GM21381 (cell line): ENCODE results near the gene RFX4.
"Not testable (repeated sequence)": the region's sequence is repeated elsewhere in the genome, so short reads cannot be mapped to it uniquely, and the experiment has no call there.

ENCODE experiments used
- ATAC-seq: cut with Tn5 transposase; IDR thresholded peaks from one replicate; pipeline ENCODE4 v1.9.1; 2021; ENCODE audit warnings: mild to moderate bottlenecking, moderate library complexity; ENCODE audit not compliant: unreplicated experiment

Gene RFX4

DNA sequence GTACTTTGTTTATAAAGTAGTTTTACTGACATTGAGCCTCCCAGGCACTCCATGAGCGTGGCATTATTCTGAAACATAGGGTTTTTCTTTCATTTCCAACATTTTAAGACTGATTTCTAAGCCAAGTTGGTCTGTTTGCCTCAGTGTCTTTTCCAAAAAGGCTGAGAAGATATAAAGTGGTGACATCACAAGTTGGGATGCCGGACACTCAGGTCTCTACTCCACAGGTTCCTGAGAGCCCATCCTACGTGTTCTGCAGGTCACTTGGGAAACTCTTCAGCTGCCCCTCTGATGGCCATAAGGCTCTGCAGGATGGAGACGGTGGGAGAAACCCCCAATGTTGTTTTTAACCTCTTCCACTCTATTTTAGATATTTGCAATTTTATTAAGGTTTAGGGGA lies 6.0 kb downstream of the RFX4 start:
- ATAC-seq = no peak

DNA sequence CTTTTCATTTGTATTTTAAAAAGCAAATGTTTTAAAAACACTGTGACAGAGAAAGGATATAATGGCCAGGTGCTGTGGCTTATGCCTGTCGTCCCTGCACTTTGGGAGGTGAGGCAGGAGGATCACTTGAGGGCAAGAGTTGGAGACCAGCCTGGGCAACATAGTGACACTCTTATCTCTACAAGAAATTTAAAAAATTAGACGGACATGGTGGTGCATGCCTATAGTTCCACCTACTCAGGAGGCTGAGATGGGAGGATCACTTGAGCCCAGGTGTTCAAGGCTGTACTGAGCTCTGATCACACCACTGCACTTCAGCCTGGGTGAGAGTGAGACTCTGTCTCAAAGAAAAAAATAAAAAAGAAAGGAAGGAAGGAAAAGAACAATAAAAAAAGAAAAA lies 7.8 kb downstream of the RFX4 start:
- ATAC-seq = no peak

DNA sequence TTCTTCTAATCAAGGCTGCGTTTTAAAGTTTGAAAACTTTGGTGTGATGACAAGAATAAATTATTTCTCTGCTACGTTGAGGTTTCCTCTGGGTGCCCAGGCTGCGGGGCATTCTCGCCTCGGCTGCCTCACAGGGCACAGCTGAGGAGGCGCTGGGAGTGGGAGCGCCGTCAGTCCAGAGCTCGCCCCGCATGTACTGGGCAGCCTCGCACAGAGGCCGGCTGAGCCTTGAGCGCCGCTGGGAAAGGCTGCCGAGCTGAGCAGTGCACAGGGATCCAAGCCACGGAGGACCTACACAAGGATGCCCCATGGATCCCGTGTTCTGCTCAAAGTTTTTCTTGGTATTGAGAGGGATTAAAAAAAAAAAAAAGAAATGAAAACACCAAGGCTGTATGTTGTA lies 11.6 kb downstream of the RFX4 start:
- ATAC-seq = no peak

DNA sequence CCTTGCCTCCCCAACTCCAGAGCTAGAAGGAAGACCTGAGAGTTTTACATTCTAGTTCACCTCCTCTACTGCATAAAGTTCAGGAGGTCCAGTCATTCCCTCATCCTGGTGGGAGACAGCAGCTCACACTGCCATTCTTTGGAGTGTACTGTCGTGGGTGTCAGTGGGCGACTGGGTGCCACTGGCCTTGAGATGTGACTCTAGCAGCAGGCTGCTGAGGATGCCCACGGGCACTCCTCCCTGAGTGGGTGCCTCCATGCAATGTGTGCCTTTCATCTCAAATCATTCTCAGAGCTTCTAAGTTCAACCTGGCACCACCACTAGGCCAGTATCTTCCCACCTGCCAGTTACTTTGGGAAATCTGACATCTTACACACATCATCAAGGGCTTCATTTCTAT lies 12.5 kb downstream of the RFX4 start:
- no peak for ATAC-seq

DNA sequence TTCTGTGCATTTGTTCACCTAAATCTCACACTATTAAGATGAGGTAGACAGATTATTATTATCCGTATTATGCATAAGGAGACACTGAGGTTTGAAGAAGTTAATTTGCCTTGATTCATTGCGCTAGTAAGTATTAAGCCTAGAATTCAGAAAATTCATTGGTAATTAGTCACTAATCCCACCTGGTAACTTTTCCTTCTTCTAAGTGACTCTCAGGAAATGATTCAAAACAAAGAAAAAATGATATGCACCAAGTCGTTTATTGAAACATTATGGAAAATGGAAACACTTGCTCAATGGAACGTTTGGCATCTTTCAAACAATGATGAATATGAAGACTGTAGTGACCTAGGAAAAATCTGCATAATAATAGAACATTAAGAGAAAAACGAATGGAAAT lies 15.2 kb downstream of the RFX4 start:
- no peak for ATAC-seq

DNA sequence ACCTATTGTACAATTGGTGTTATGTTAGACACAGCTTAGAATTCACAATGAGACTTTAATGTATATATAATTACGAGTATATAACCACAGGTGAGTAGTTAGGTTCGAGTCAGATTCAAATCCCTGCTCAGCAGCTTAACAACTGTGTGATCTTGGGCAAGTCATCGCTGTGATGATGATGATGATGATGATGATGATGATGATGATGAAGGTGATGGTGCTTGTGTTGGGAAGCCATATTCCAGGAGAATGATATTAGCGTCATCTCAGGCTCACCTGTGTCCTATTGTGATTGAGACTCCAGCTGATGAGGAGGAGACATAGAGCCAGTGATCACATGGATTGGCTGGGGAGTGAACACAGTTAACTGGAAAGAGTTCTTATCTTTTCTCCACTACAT lies 16.5 kb downstream of the RFX4 start:
- ATAC-seq = no peak

DNA sequence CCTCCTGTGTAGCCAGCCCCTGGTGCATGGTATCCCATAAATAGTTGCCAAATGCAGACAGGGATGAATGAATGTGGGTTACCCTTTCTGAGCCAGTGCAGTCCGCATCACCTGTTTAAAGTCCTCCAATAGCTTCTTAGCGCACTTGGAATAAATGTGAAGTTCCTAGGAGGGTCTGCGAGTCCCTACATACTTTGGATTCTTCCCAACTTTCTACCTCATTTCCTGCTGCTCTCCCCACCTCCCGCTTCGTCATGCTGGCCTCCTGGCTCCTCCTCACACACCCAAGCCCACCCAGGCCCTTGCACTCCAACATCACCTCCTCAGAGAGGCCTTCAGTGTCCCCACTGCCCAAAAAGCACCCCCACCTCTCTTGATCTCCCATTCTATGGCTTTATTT lies 17.7 kb downstream of the RFX4 start:
- ATAC-seq = no peak

DNA sequence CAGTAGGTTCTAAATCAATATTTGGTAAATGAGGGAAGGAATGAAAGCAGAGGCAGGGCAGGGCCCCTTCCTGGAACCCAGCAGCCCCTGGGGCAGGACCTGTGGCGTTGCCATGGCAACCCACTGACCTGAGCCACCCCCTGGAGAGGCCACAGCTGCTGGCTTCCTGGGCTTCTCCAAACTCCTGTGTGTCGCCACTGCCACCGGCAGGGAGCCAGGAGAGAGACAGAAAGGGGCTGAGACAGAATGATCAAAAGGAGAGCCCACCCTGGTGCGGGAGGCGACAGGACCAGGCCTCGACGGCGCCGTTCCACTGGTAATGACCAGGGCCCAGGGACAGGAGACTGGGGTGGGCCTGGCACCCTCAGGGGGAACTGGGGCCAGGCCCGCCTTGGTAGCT lies 18.2 kb downstream of the RFX4 start:
- ATAC-seq = no peak

DNA sequence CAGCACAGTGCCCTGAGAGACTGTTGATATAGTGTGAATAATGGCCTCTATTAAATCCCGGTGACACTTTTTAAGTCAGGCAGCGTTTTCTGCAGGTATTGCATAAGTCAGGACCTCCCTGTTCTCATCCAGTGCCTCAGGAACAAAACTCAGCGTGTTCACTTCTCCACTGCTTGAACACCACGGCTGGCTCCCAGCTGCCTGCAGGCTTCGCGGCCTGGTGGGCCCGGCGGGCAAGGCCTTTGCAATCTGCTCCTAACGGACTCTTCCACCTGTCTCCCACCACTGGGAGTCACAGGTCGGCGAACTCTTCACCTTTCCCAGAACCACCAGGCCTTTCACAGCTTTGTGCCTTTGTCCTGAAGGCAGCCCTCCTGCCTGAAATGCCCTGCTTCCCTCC lies 18.7 kb downstream of the RFX4 start:
- no peak for ATAC-seq

DNA sequence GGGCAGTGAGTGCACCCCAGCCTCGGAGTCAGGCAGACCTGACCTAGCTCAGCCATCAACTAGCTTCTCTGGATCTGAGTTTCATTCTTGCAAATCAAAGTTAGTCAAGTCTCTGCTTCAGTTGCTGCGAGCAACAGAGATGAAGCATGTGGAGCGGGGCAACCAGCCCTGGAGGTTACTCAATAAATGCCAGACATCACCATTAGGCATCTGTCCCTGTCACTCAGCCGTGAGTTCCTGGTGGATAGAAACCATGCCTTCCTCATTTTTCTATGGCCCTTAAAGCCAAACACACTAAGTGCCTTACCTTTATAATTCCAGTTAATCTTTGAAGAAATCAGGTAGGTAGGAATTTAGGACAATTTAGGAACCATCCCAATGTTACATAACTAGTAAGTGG lies 19.3 kb downstream of the RFX4 start:
- no peak for ATAC-seq

DNA sequence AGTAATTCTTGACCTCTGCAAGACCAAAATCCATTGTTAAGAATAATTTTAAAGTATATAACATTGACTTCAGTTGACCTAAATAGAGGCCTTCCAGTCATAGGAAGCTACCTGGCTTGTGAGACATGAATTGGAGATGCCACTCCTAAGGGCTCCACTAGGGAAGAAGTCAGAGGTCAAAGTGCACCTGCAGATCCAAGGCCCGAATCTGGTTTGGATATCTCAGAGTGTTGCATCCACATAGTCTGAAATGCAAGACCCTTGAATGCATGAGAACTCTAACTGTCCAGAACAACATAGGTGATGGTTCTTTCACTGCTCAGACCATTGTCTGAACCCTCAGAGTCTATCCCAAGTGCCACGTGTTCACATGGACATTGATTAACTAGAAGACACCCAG lies 22.4 kb downstream of the RFX4 start:
- no peak for ATAC-seq

DNA sequence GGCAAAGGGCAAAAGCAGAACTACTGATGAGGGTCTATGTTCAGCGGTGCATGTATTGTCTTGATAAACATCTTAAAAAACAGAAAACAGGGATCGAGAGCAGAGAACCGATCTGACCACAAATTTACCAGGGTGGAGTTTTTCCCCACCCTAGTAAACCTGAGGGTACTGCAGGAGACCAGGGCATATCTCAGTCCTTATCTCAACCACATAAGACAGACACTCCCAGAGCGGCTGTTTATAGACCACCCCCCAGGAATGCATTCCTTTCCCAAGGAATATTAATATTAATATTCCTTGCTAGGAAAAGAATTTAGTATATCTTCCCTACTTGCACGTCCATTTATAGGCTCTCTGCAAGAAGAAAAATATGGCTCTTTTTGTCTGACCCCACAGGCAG lies 37.8 kb downstream of the RFX4 start:
- not testable (repeated sequence) for ATAC-seq

DNA sequence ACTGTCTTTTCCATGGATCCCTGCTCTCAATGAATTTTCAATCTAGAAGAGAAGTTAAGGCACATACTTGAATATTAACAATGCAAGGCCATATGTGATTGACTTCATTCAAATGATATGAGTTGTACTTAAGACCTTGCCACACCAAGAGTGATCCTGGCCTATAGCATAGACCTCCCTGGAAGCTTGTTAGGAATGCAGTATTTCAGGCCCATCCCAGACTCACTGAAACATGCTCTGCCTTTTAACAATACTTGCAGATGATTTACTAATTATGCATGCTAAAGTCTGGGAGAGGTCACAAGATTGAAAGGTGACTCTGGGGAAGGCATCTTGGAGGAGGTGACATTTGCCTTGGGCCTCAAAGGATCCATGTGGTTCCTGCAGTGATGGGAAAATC lies 43.2 kb downstream of the RFX4 start:
- ATAC-seq = no peak

DNA sequence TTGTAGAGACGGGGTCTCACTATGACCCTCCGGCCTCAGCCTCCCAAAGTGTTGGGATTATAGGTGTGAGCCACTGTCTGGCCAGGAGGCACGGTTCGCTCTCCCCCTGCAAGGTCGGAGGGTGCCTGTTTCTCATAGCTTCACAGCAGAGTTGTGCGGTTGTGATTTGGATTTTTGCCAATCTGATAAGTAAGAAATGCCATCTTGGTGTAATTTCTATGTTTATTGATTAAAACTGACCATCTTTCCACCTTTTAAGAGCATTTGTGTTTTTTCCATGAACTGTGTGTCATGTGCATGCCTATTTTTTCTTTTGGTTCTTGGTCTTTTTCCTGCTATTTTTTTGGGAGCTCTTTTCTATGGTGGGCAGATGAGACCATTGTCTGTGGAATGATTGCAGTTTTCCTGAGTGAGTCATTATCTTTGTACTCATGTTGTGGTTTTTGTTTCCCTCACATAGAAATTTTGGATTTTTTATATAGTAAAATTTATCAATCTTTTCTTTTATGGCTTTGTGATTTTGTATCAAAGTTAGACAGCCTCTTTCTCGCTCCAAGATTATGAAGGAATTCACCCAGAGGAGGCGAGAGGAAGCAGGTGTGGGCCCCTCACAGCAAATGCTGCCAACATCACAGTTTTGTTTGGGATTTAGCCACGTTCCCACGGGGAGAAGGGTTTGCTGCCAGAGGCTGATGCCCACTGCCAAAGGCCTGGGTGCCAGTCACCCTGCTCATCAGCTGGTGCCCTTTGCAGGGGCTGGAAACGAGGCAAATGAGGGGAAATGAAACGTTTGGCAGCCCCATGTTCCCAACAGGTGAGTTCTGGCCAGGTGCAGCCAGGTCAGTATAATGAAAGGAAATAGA lies 47.2 kb downstream of the RFX4 start:
- ATAC-seq = no peak

DNA sequence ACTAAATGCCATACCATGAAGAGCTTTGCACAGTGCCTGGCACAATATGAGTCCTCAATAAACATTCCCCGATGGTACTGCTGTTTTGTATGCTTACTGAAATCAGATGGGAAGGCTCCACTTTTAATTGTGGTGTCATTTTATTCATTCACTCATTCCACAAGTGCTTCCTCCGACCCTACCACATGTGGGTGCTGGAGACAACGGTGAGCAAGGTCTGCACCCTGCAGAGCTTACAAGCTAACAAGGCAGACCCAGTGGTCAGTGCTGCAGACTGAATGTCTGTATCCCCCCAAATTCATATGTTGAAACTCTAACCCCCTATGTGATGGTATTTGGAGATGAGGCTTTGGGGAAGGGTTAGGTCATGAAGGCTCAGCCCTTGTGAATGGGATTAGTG lies 48.3 kb downstream of the RFX4 start:
- ATAC-seq = no peak

DNA sequence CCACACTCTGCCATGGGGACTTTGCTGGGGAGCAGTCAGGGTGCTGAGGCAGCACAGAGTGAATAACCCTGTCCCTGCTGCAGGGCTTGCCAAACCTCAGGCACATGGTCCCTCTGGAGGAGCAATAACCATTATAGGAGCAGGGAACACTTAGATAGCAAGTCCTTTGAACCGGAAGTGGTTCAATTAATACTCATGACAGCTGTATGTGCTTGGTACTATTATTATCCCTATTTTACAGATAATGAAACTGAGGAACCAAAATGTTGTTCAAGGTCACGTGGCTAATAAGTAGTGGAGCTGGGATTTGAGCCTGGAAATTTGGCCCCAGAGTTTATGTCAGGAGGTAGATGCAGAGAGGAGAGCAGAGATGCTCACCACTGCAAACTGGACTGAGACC lies 49.0 kb downstream of the RFX4 start:
- ATAC-seq = no peak

DNA sequence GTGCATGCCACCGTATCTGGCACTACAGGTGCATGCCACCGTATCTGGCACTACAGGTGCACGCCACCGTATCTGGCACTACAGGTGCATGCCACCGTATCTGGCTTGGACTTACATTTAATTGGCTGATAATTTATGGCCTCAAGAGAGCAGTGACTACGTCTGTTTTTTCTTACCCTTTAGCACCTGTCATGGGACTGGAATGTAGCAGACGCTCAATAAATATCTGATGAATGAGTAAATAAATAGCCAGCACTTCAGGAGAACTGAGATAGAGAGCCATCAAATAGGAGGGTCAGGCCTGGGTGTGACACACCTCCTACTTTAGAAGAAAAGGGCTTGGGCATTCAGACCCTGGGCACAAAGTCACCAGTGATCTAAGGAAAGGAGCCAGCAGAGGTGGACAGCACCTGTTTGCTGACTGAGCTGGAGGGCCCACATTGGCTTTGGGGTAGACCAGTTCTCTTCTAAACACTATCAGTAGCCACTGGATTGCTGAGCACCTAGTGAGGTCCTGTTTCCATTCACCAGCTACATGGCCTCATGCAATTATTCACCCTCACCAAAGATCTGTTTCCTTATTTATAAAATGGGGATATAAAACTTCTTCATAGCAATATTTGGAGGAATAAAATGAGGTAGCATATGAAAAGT lies 50.1 kb downstream of the RFX4 start:
- no peak for ATAC-seq

DNA sequence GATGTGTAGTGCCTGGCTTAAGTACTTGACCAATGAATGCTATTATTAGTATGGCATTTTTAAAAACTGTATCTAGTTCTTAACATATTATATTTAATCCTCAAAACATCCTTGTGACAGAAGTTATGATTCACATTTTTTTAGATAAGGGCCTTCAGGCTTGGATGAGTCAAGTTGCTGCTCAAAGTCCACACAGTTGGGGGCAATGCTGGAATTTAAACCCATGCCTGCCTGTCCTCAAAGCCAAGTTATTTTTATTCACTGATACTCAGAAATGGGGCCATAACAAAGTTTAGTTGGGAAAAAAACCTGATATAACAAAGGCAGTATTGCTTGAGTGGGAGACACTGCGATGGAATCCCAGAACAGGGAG lies 50.6 kb downstream of the RFX4 start:
- no peak for ATAC-seq

DNA sequence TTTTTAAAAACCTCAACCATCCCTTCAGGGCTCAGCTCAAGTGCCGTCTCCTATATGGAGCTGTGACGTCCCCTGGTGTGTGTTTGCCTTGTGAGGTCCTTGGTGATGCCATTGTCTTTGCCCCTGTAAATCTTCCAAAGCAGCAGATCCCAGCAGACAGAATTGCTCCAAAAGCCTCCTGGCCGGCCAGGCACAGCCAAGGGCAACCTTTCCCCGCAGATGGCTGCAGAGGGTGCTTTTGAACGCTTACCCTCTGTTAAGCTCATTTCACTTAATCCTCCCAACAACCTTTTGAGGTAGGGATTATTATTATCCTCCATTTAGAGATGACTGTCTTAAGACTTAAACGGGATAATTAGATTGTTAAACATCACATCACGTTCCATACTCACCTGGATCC lies 51.4 kb downstream of the RFX4 start:
- no peak for ATAC-seq

DNA sequence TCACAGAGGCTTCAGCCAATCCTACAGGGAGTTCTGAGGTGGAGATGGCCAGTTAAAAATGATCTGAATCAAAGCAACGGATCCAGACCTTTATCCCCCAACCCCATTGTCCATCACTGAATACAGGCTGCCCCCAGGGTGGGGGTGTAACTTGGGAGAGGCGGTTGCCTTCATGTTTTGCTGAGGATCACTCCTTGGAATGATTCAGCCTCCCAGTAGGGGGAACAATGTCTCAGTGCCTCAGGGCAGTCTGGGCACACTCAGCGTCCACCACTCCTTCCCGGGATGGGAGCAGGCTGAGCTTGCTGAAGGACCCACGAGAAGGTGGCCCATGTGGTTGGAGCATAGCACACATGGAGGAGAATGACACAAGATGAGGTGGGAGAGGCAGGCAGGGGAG lies 60.2 kb downstream of the RFX4 start:
- ATAC-seq = no peak

DNA sequence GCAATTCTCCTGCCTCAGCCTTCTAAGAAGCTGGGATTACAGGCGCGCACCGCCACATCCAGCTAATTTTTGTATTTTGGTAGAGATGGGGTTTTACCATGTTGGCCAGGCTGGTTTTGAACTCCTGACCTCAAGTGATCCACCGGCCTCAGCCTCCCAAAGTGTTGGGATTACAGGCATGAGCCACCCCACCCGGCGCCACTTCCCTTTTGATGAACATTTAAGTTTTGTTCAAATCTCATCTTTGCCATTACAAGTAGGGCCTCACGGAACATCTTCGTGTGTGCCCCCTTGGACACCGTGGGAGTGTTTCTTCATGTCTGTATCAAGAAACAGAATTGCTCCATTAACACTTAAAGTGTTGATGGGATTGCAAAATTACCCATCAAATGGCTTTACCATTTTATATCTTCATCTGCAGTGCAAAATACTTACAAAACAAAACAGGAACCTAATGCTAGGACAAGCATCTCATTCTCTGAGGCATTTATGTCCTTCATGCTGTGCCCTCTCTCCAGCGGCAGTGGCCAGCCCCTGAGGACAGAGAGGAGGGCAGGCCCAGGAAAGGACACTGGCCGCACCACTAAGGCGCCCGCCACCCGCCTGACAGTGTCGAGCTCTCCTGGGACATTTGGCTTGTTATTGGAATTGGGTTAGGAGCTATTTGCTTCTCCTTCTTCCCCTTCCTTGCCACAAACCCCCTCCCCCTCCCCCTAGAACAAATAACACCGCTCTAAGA lies 61.7 kb downstream of the RFX4 start:
- no peak for ATAC-seq

DNA sequence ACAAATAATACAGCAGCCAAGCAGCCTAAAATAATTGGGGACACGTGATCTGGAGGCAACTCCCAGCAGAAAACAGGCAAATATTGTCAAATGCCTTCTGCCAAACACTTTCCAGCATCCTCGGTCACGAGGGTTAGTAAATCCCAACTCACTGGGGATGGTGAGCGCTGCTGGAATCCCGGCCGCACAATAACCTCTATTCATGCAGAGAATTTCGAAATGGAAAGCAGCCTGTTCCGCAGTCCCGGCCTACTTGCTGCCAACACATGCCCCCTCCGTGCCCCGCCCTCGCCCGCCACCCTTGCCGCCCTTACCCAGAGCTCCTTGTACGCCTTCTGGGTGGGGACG lies 62.2 kb downstream of the RFX4 start:
- no peak for ATAC-seq
